ENCODE data around the gene INHA.

DNA sequence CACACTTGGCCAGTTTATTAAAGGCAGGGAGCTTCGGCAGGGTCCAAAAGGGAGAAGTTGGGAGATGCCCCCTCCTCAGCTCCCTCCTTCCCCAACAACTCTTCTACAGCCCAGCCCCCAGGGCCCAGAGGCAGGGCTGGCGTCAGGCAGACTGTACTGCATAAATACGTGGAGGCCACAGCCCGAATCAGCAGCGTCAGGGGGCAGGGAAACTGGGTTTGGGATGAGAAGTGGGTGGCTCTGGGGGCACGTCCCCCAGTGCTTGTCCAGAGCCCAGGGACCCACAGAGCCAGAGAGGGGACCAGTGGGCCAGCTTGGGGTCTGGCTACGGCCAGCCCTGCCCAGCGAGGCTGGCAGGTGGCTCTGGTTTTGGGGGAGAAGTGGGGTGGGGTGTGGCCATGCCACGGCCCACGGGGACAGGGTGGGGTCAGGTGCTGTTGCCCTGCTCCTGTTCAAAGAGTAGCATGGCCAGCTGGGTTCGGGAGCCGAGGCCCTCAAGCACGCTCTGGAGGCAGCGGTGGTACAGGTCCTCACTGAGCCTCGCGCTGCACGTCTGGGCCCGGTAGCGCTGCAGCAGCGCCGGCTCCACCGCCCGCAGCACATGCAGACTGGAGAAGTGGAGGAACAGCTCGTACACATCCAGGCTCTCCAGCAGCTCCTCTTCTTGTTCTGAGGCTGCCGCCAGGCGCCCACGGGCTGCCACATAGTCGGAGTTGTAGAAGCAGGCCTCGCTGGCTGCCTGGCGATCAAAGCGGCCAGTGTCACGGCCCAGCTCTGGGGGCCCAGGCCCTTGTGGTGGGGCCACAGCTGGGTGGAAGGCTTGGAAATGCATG lies 32.9 kb upstream of the INHA start:
- TF ChIP-seq, protein P1, sequence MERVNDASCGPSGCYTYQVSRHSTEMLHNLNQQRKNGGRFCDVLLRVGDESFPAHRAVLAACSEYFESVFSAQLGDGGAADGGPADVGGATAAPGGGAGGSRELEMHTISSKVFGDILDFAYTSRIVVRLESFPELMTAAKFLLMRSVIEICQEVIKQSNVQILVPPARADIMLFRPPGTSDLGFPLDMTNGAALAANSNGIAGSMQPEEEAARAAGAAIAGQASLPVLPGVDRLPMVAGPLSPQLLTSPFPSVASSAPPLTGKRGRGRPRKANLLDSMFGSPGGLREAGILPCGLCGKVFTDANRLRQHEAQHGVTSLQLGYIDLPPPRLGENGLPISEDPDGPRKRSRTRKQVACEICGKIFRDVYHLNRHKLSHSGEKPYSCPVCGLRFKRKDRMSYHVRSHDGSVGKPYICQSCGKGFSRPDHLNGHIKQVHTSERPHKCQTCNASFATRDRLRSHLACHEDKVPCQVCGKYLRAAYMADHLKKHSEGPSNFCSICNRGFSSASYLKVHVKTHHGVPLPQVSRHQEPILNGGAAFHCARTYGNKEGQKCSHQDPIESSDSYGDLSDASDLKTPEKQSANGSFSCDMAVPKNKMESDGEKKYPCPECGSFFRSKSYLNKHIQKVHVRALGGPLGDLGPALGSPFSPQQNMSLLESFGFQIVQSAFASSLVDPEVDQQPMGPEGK (CRISPR knock-in tag; IDR thresholded peaks at IDR 0.05; ENCODE audit: borderline replicate concordance) = no peak
- no peak for TF ChIP-seq TOX (CRISPR knock-in tag; IDR thresholded peaks at IDR 0.05; ENCODE audit: borderline replicate concordance)
- TF ChIP-seq, protein P2, sequence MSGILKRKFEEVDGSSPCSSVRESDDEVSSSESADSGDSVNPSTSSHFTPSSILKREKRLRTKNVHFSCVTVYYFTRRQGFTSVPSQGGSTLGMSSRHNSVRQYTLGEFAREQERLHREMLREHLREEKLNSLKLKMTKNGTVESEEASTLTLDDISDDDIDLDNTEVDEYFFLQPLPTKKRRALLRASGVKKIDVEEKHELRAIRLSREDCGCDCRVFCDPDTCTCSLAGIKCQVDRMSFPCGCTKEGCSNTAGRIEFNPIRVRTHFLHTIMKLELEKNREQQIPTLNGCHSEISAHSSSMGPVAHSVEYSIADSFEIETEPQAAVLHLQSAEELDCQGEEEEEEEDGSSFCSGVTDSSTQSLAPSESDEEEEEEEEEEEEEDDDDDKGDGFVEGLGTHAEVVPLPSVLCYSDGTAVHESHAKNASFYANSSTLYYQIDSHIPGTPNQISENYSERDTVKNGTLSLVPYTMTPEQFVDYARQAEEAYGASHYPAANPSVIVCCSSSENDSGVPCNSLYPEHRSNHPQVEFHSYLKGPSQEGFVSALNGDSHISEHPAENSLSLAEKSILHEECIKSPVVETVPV (CRISPR knock-in tag; IDR thresholded peaks at IDR 0.05) = no peak
- no peak for TF ChIP-seq ZNF70 (CRISPR knock-in tag; IDR thresholded peaks at IDR 0.05)
- no peak for TF ChIP-seq ZC3H10 (CRISPR knock-in tag; IDR thresholded peaks at IDR 0.05)
- TF ChIP-seq ZNF8 (CRISPR knock-in tag; IDR thresholded peaks at IDR 0.05) = no peak
- no peak for TF ChIP-seq RARB (CRISPR knock-in tag; IDR thresholded peaks at IDR 0.05)
